ENCODE measurements around the gene PZP. TPM values are rescaled to one million over a fixed set of nuclear protein-coding genes. Genes with fewer than 3 reads are reported as not detected.

Gene PZP
- total RNA-seq, 4 donors from 2014 or later = 0.15 TPM; not detected in 3

DNA sequence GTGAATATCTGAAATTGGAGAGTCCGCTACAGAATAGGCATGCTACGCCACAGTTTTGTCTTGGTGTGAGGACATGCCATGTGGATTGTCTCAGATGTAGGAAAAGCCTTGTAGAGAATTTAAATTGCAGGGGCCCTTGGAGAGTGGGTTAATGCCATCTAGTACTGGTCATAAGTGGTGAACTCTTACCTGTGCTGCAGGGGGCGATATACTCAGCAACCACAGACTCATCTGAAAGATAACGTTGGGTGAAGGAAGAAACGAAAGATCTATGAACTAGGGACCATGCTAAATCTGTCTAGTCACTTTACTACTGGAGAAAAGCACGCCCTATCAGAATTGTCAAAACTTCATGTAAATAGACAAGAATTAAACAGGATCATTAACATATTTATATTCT is 58.8 kb downstream of the PZP start:
- Histone ChIP-seq H3K4me1 (no peaks in the 10 kb centered on the region), H3K27me3 (no peaks in the 10 kb centered on the region), H3K4me3 (no peak overlapping the region), H3K36me3 (no peaks in the 10 kb centered on the region), H3K9me3 (no peaks in the 10 kb centered on the region), H3K27ac (no peak overlapping the region)
- TF ChIP-seq POLR2A (IDR thresholded peaks at IDR 0.05) = no peak
- no peak for TF ChIP-seq CTCF (IDR thresholded peaks at IDR 0.05)
- TF ChIP-seq EP300 (IDR thresholded peaks at IDR 0.05) = no peak
- 74% methylated on average over 6 of the region's 6 CpGs for WGBS
- no peak for DNase-seq (ENCODE audit: low spot score in 2 of 2)

DNA sequence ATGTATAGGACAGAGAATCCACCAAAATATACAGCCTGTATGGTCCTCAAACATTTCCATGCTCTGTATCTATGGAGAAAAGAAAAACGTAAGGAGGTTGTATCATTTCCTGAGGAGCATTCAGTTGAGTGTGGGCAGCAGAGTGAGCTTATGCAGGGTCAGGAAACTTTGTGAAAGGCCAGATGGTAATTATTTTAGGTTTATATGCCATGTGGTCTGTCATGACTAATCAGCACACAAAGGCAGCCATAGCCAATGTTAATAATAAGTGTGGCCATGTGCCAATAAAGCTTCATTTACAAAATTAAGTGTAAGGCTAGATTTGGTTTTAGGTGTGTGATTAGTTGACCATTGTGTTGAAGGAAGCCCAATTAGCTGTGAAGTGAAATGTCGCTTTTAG is 59.3 kb downstream of the PZP start:
- no peaks in the 10 kb centered on the region for H3K36me3 ChIP-seq
- TF ChIP-seq POLR2A (IDR thresholded peaks at IDR 0.05) (no peak), POLR2AphosphoS5 (IDR thresholded peaks at IDR 0.05) (no peak), EP300 (IDR thresholded peaks at IDR 0.05) (no peak), CTCF (IDR thresholded peaks at IDR 0.05) (no peak)
- H3K9me3 ChIP-seq = no peaks in the 10 kb centered on the region
- WGBS = 70% methylated on average over 2 of the region's 2 CpGs
- H3K27me3 ChIP-seq = no peaks in the 10 kb centered on the region
- no peak for DNase-seq (ENCODE audit: low spot score in 2 of 2)
- H3K4me3 ChIP-seq = no peak overlapping the region
- H3K4me1 ChIP-seq = no peaks in the 10 kb centered on the region
- no peak overlapping the region for H3K27ac ChIP-seq

GRCh38 chr12:9147461-9147860 is 60.7 kb downstream of the PZP start:
- no peaks in the 10 kb centered on the region for H3K9me3 ChIP-seq
- 92% methylated on average over 2 of the region's 2 CpGs for WGBS
- H3K4me3 ChIP-seq = no peak overlapping the region
- no peak overlapping the region for H3K27ac ChIP-seq
- no peak for TF ChIP-seq EP300 (IDR thresholded peaks at IDR 0.05)
- no peak for TF ChIP-seq CTCF (IDR thresholded peaks at IDR 0.05)
- TF ChIP-seq POLR2A (IDR thresholded peaks at IDR 0.05) = no peak
- TF ChIP-seq POLR2AphosphoS5 (IDR thresholded peaks at IDR 0.05) = no peak
- H3K4me1 ChIP-seq = no peaks in the 10 kb centered on the region
- no peaks in the 10 kb centered on the region for H3K36me3 ChIP-seq
- no peak for DNase-seq (ENCODE audit: low spot score in 2 of 2)
- H3K27me3 ChIP-seq = no peaks in the 10 kb centered on the region

DNA sequence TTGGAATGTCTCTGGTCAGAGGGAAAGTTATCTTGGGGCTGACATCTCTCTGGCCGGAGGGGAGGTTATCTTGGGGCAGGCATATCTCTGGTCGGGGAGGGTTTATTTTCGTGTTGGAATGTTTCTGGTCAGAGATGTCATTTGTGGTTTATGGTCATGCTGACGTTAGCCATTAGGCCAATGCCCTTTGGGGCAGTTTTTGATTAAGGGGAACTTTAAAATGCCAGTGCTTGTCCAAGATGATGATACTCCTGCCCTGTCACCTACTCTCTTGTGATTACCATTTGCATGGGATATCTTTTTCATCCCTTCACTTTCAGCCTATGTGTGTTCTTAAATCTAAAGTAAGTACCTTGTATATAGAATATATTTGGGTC is 63.5 kb downstream of the PZP start:
- no peak for DNase-seq (ENCODE audit: low spot score in 2 of 2)
- Histone ChIP-seq H3K4me1 (no peaks in the 10 kb centered on the region), H3K9me3 (no peaks in the 10 kb centered on the region), H3K27me3 (no peaks in the 10 kb centered on the region), H3K4me3 (no peak overlapping the region), H3K36me3 (no peaks in the 10 kb centered on the region), H3K27ac (no peak overlapping the region)
- TF ChIP-seq EP300 (IDR thresholded peaks at IDR 0.05) (no peak), POLR2A (IDR thresholded peaks at IDR 0.05) (no peak), CTCF (IDR thresholded peaks at IDR 0.05) (no peak), POLR2AphosphoS5 (IDR thresholded peaks at IDR 0.05) (no peak)
- WGBS = 43% methylated on average over 4 of the region's 4 CpGs

DNA sequence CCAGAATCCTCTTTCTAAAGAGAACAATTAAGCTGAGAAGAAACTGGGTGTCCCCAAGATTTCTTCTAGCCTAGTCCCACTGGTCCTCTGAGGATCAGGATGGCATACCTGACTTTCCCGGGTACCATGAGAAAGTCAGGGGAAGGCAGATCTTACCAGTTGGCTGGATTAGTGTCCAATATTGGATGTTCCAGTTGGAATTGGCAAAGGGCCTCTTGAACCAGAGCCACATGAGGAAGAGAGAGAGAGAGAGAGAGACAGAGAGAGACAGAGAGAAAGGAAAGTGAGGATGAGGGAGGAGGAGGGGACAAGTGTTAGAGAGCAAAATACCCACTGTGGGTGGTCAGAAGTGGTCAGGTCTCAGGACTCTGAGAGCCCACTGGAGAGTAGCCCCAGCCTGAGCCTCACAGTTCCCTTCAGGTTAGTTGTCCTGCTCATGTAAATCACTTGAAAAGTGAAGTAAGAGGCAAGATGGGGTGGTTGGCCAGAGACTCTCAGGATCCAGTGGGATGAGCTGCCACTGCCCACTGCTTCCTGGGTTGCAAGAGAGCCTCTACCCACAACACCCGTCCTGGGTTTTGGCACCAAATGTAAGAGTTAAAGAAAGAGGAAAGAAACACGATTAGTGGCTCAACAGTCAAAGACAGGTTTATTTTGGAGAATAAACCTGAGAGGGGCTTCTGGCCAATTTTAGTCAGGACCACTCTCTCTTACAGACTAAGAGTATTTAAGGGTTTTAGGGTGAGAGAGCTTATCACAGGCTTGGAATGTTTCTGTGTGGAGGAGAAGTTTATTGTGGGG is 64.1 kb downstream of the PZP start:
- no peak overlapping the region for H3K27ac ChIP-seq
- H3K36me3 ChIP-seq = no peaks in the 10 kb centered on the region
- no peak for DNase-seq (ENCODE audit: low spot score in 2 of 2)
- no peak overlapping the region for H3K4me3 ChIP-seq
- 96% methylated on average over 3 of the region's 3 CpGs for WGBS
- TF ChIP-seq EP300 (IDR thresholded peaks at IDR 0.05) (no peak), POLR2A (IDR thresholded peaks at IDR 0.05) (no peak), CTCF (IDR thresholded peaks at IDR 0.05) (no peak), POLR2AphosphoS5 (IDR thresholded peaks at IDR 0.05) (no peak)
- H3K27me3 ChIP-seq = no peaks in the 10 kb centered on the region
- H3K4me1 ChIP-seq = no peaks in the 10 kb centered on the region
- no peaks in the 10 kb centered on the region for H3K9me3 ChIP-seq
